ENCODE results near the gene NOL3. TPM values are rescaled to one million over a fixed set of nuclear protein-coding genes. Genes with fewer than 3 reads are reported as not detected.

NOL3 gene
- total and polyA plus RNA-seq, 2 of the 13 experiments (the other 11 are each of a cell fraction or from before 2014, with no cell fraction given) = 5.7 to 20.5 TPM

GRCh38 chr16:67210069-67210937, 40.0 kb downstream of the NOL3 start (continued):
- TF ChIP-seq ZNF782 (CRISPR knock-in tag; IDR thresholded peaks at IDR 0.05; ENCODE audit: borderline replicate concordance) (no peak), THRA (CRISPR knock-in tag; IDR thresholded peaks at IDR 0.05; ENCODE audit: borderline replicate concordance) (peak; percentile 37; the same call in 1 of the 2 replicates), ZNF24 (IDR thresholded peaks at IDR 0.05) (no peak), SAP130 (CRISPR knock-in tag; IDR thresholded peaks at IDR 0.05; ENCODE audit: low read depth) (no peak), ZNF329 (CRISPR knock-in tag; IDR thresholded peaks at IDR 0.05; ENCODE audit: low read depth) (no peak), EHMT2 (IDR thresholded peaks at IDR 0.05; ENCODE audit: borderline replicate concordance, low read depth, low read length) (no peak), ATF3 (CRISPR knock-in tag; IDR thresholded peaks at IDR 0.05) (peak; percentile 10; the same call in 1 of the 2 replicates), ZFP36L1 (CRISPR knock-in tag; IDR thresholded peaks at IDR 0.05) (no peak), YEATS2 (CRISPR knock-in tag; IDR thresholded peaks at IDR 0.05; ENCODE audit: borderline replicate concordance) (no peak), ZFP82 (CRISPR knock-in tag; IDR thresholded peaks at IDR 0.05; ENCODE audit: borderline replicate concordance) (no peak), CHD2 (IDR thresholded peaks at IDR 0.05; ENCODE audit: low read depth, low read length) (no peak), ARHGAP35 (CRISPR knock-in tag; IDR thresholded peaks at IDR 0.05; ENCODE audit: borderline replicate concordance) (no peak), ZBTB4 (CRISPR knock-in tag; IDR thresholded peaks at IDR 0.05; ENCODE audit: borderline replicate concordance) (peak; percentile 39; the same call in 1 of the 2 replicates), ZSCAN12 (CRISPR knock-in tag; IDR thresholded peaks at IDR 0.05) (no peak), BRCA1 (CRISPR knock-in tag; IDR thresholded peaks at IDR 0.05) (no peak), POLR2AphosphoS5 (IDR thresholded peaks at IDR 0.05; ENCODE audit: low read depth, low read length) (no peak), PRDM10 (CRISPR knock-in tag; IDR thresholded peaks at IDR 0.05; ENCODE audit: low read depth) (no peak), NFATC3 (CRISPR knock-in tag; IDR thresholded peaks at IDR 0.05) (no peak)
